GM18868 (cell line): ENCODE data around the gene PCDH15.
"Not testable (repeated sequence)": the region's sequence is repeated elsewhere in the genome, so short reads cannot be mapped to it uniquely, and the experiment has no call there.

Source experiments
- ATAC-seq: cut with Tn5 transposase; IDR thresholded peaks from one replicate; pipeline ENCODE4 v1.9.1; 2021; ENCODE audit warnings: mild to moderate bottlenecking, moderate library complexity; ENCODE audit not compliant: unreplicated experiment

The PCDH15 gene

GRCh38 chr10:54010337-54010933 lies 790.6 kb downstream of the PCDH15 start:
- no peak for ATAC-seq

GRCh38 chr10:54009672-54010071 lies 791.4 kb downstream of the PCDH15 start:
- no peak for ATAC-seq

GRCh38 chr10:54002077-54002476 lies 799.0 kb downstream of the PCDH15 start:
- ATAC-seq, result no peak

- ATAC-seq, result no peak
Measured at GRCh38 chr10:53997953-53998352, 803.1 kb downstream of the PCDH15 start.

- no peak for ATAC-seq
Measured at GRCh38 chr10:53990799-53991238, 810.2 kb downstream of the PCDH15 start.

GRCh38 chr10:53983431-53983830 lies 817.6 kb downstream of the PCDH15 start:
- no peak for ATAC-seq

- ATAC-seq, result no peak
Measured at GRCh38 chr10:53980210-53980609, 820.8 kb downstream of the PCDH15 start.

- no peak for ATAC-seq
Measured at GRCh38 chr10:53978301-53978700, 822.7 kb downstream of the PCDH15 start.

GRCh38 chr10:53977267-53977666 lies 823.8 kb downstream of the PCDH15 start:
- ATAC-seq, result no peak

- ATAC-seq, result no peak
Measured at GRCh38 chr10:53957401-53957800, 843.6 kb downstream of the PCDH15 start.

- no peak for ATAC-seq
Measured at GRCh38 chr10:53955091-53955490, 845.9 kb downstream of the PCDH15 start.

GRCh38 chr10:53952698-53953630 lies 848.1 kb downstream of the PCDH15 start:
- no peak for ATAC-seq

- ATAC-seq, result no peak
Measured at GRCh38 chr10:53939654-53940053, 861.4 kb downstream of the PCDH15 start.

GRCh38 chr10:53930648-53931047 lies 870.4 kb downstream of the PCDH15 start:
- ATAC-seq, result no peak

GRCh38 chr10:53924051-53924700 lies 876.9 kb downstream of the PCDH15 start:
- not testable (repeated sequence) for ATAC-seq

GRCh38 chr10:53918755-53919154 lies 882.3 kb downstream of the PCDH15 start:
- ATAC-seq, result no peak

- no peak for ATAC-seq
Measured at GRCh38 chr10:53909791-53910190, 891.2 kb downstream of the PCDH15 start.

GRCh38 chr10:53904506-53905241 lies 896.4 kb downstream of the PCDH15 start:
- ATAC-seq, result no peak

GRCh38 chr10:53903756-53904155 lies 897.3 kb downstream of the PCDH15 start:
- no peak for ATAC-seq

GRCh38 chr10:53899463-53900160 lies 901.4 kb downstream of the PCDH15 start:
- no peak for ATAC-seq
